T-helper 1 cell treated with Interleukin-12 subunit alpha and Interleukin-12 subunit beta and Interleukin-4 antibody, amounts not matched to agents 30 μg/mL and 1 μg/mL, for 36 hours (primary cell): ENCODE measurements around the gene IL17F.
A peak's percentile ranks its signal among the peaks of the same experiment; 100 is the strongest.

Experiments used
- H3K27ac Mint-ChIP-seq: one replicate; pipeline ENCODE4 v1.8.0; 2021; ENCODE audit warnings: mild to moderate bottlenecking, mixed read lengths
- H3K27me3 Mint-ChIP-seq: one replicate; pipeline ENCODE4 v1.8.0; 2021; ENCODE audit warnings: low read depth, mixed read lengths
- H3K36me3 Mint-ChIP-seq: one replicate; pipeline ENCODE4 v1.8.0; 2021; ENCODE audit warnings: low read depth, mixed read lengths
- H3K4me1 Mint-ChIP-seq: one replicate; pipeline ENCODE4 v1.8.0; 2021; ENCODE audit warnings: low read depth, mixed read lengths
- H3K4me3 Mint-ChIP-seq: one replicate; pipeline ENCODE4 v1.8.0; 2021; ENCODE audit warnings: mild to moderate bottlenecking, moderate library complexity, mixed read lengths
- H3K9me3 Mint-ChIP-seq: one replicate; pipeline ENCODE4 v1.8.0; 2021; ENCODE audit warnings: mixed read lengths

IL17F gene

GRCh38 chr6:52261229-52261628, 16.9 kb upstream of the IL17F start:
- peaks cover 39% of the 10 kb centered on the region for H3K36me3 Mint-ChIP-seq
- no peaks in the 10 kb centered on the region for H3K9me3 Mint-ChIP-seq
- H3K4me1 Mint-ChIP-seq = peaks cover 4% of the 10 kb centered on the region
- H3K27me3 Mint-ChIP-seq = no peaks in the 10 kb centered on the region
- H3K4me3 Mint-ChIP-seq = no peak overlapping the region
- no peak overlapping the region for H3K27ac Mint-ChIP-seq

GRCh38 chr6:52260634-52261033, 16.3 kb upstream of the IL17F start:
- peaks cover 5% of the 10 kb centered on the region for H3K27me3 Mint-ChIP-seq
- H3K9me3 Mint-ChIP-seq = no peaks in the 10 kb centered on the region
- H3K4me3 Mint-ChIP-seq = no peak overlapping the region
- peaks cover 5% of the 10 kb centered on the region for H3K4me1 Mint-ChIP-seq
- no peak overlapping the region for H3K27ac Mint-ChIP-seq
- peaks cover 36% of the 10 kb centered on the region for H3K36me3 Mint-ChIP-seq

GRCh38 chr6:52255434-52255833, 11.1 kb upstream of the IL17F start:
- no peaks in the 10 kb centered on the region for H3K9me3 Mint-ChIP-seq
- H3K27ac Mint-ChIP-seq = no peak overlapping the region
- peaks cover 2% of the 10 kb centered on the region for H3K36me3 Mint-ChIP-seq
- H3K27me3 Mint-ChIP-seq = peaks cover 47% of the 10 kb centered on the region
- H3K4me1 Mint-ChIP-seq = peaks cover 29% of the 10 kb centered on the region
- H3K4me3 Mint-ChIP-seq = no peak overlapping the region

GRCh38 chr6:52254731-52255378, 10.6 kb upstream of the IL17F start:
- Mint-ChIP-seq H3K4me3 (peak overlapping the region; percentile 20), H3K9me3 (no peaks in the 10 kb centered on the region), H3K27ac (no peak overlapping the region), H3K27me3 (peaks cover 53% of the 10 kb centered on the region), H3K36me3 (no peaks in the 10 kb centered on the region), H3K4me1 (peaks cover 29% of the 10 kb centered on the region)

- H3K36me3 Mint-ChIP-seq = no peaks in the 10 kb centered on the region
- no peak overlapping the region for H3K4me3 Mint-ChIP-seq
- H3K27ac Mint-ChIP-seq = no peak overlapping the region
- H3K4me1 Mint-ChIP-seq = peaks cover 29% of the 10 kb centered on the region
- H3K27me3 Mint-ChIP-seq = peaks cover 64% of the 10 kb centered on the region
- H3K9me3 Mint-ChIP-seq = no peaks in the 10 kb centered on the region
These were observed 9.2 kb upstream of the IL17F start for GRCh38 chr6:52253494-52253893.

GRCh38 chr6:52251113-52251512, 6.8 kb upstream of the IL17F start:
- H3K27ac Mint-ChIP-seq = no peak overlapping the region
- no peak overlapping the region for H3K4me3 Mint-ChIP-seq
- peaks cover 79% of the 10 kb centered on the region for H3K27me3 Mint-ChIP-seq
- no peaks in the 10 kb centered on the region for H3K36me3 Mint-ChIP-seq
- H3K9me3 Mint-ChIP-seq = no peaks in the 10 kb centered on the region
- peaks cover 29% of the 10 kb centered on the region for H3K4me1 Mint-ChIP-seq

GRCh38 chr6:52249078-52249477, 4.8 kb upstream of the IL17F start:
- Mint-ChIP-seq H3K36me3 (no peaks in the 10 kb centered on the region), H3K27ac (no peak overlapping the region), H3K4me3 (no peak overlapping the region), H3K27me3 (peaks cover 78% of the 10 kb centered on the region), H3K9me3 (no peaks in the 10 kb centered on the region), H3K4me1 (peaks cover 15% of the 10 kb centered on the region)

- Mint-ChIP-seq H3K27ac (no peak overlapping the region), H3K4me3 (no peak overlapping the region), H3K4me1 (no peaks in the 10 kb centered on the region), H3K36me3 (no peaks in the 10 kb centered on the region), H3K27me3 (peaks cover 74% of the 10 kb centered on the region), H3K9me3 (no peaks in the 10 kb centered on the region)
These were observed 1.1 kb upstream of the IL17F start for GRCh38 chr6:52245425-52245824.

- no peak overlapping the region for H3K27ac Mint-ChIP-seq
- H3K27me3 Mint-ChIP-seq = peaks cover 72% of the 10 kb centered on the region
- H3K9me3 Mint-ChIP-seq = no peaks in the 10 kb centered on the region
- no peaks in the 10 kb centered on the region for H3K4me1 Mint-ChIP-seq
- no peaks in the 10 kb centered on the region for H3K36me3 Mint-ChIP-seq
- H3K4me3 Mint-ChIP-seq = no peak overlapping the region
These were observed 912 bp downstream of the IL17F start for GRCh38 chr6:52243282-52243893.

- Mint-ChIP-seq H3K36me3 (no peaks in the 10 kb centered on the region), H3K4me3 (no peak overlapping the region), H3K9me3 (no peaks in the 10 kb centered on the region), H3K27me3 (peaks cover 74% of the 10 kb centered on the region), H3K4me1 (no peaks in the 10 kb centered on the region), H3K27ac (no peak overlapping the region)
These were observed 2.5 kb downstream of the IL17F start for GRCh38 chr6:52241819-52242218.

GRCh38 chr6:52233975-52234823, 10.1 kb downstream of the IL17F start:
- Mint-ChIP-seq H3K9me3 (no peaks in the 10 kb centered on the region), H3K27ac (no peak overlapping the region), H3K36me3 (no peaks in the 10 kb centered on the region), H3K4me3 (no peak overlapping the region), H3K4me1 (peaks cover 14% of the 10 kb centered on the region), H3K27me3 (peaks cover 79% of the 10 kb centered on the region)

- H3K4me1 Mint-ChIP-seq = peaks cover 19% of the 10 kb centered on the region
- no peaks in the 10 kb centered on the region for H3K9me3 Mint-ChIP-seq
- H3K27me3 Mint-ChIP-seq = peaks cover 73% of the 10 kb centered on the region
- no peak overlapping the region for H3K4me3 Mint-ChIP-seq
- no peak overlapping the region for H3K27ac Mint-ChIP-seq
- no peaks in the 10 kb centered on the region for H3K36me3 Mint-ChIP-seq
These were observed 11.3 kb downstream of the IL17F start for GRCh38 chr6:52233005-52233404.

- H3K4me1 Mint-ChIP-seq = peaks cover 31% of the 10 kb centered on the region
- no peaks in the 10 kb centered on the region for H3K9me3 Mint-ChIP-seq
- H3K27ac Mint-ChIP-seq = no peak overlapping the region
- H3K27me3 Mint-ChIP-seq = peaks cover 62% of the 10 kb centered on the region
- H3K36me3 Mint-ChIP-seq = no peaks in the 10 kb centered on the region
- no peak overlapping the region for H3K4me3 Mint-ChIP-seq
These were observed 12.7 kb downstream of the IL17F start for GRCh38 chr6:52231406-52232127.

GRCh38 chr6:52230685-52231084, 13.6 kb downstream of the IL17F start:
- H3K27me3 Mint-ChIP-seq = peaks cover 57% of the 10 kb centered on the region
- peaks cover 31% of the 10 kb centered on the region for H3K4me1 Mint-ChIP-seq
- H3K36me3 Mint-ChIP-seq = no peaks in the 10 kb centered on the region
- H3K9me3 Mint-ChIP-seq = no peaks in the 10 kb centered on the region
- H3K4me3 Mint-ChIP-seq = no peak overlapping the region
- H3K27ac Mint-ChIP-seq = no peak overlapping the region
